ENCODE results near the gene POLG. TPM values are rescaled to one million over a fixed set of nuclear protein-coding genes. Genes with fewer than 3 reads are reported as not detected.

Gene POLG
- total RNA-seq, 2 experiments from 2014 or later: 139 to 140 TPM

DNA sequence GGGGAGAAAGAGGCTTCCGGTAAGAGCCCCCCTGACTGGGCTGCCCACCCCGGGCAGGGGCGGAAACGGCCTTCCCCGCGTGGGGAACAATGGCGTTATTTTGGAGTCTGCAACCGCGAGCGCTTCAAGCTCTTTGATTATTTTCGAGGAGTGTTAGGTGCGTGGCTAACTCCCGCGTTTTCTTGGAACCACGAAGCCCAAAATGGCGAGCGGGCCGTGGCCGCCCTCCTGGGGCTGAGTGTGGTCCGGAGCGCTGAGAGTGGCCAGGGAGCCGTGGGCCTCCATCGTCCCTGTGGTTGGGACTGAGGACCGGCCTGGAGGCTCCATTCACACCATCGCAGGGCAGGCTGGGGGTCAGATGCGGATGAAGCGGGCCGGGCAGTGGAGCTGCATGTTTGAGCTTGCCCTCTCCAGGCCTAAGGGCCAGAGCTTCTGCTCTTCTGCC is 44.6 kb upstream of the POLG start:
- ChIA-PET POLR2A (interaction anchor here (1.0 kb wide), 1 partner anchor 28 kb away, joined by 3 read pairs; no protein-coding TSS in a partner anchor), CTCF (interaction anchor here (1.9 kb wide), 1 partner anchor 20 kb away, joined by 6 read pairs; no protein-coding TSS in a partner anchor)
- H3K4me3 Mint-ChIP-seq: peak overlapping the region; percentile 30
- ATAC-seq (ENCODE audit: poor library complexity): no peak
- Histone ChIP-seq H3K4me3 (ENCODE audit: low read length) (peak overlapping the region; percentile 43), H3K4me1 (ENCODE audit: insufficient read depth, low read length) (peaks cover 19% of the 10 kb centered on the region), H3K36me3 (ENCODE audit: insufficient read depth, low read length) (no peaks in the 10 kb centered on the region), H3K9me3 (ENCODE audit: control insufficient read depth in 1 of 2, insufficient read depth in 1 of 2, low read length in 2 of 2) (peaks cover 0 to 24% of the 10 kb centered on the region in 2 experiments), H3K27ac (ENCODE audit: low read depth in 1 of 2, low read length in 2 of 2) (no peak overlapping the region), H3K27me3 (ENCODE audit: control insufficient read depth in 1 of 2, insufficient read depth in 2 of 2, low read length in 2 of 2) (peaks cover 60 to 67% of the 10 kb centered on the region in 2 experiments)
- H3K27ac Mint-ChIP-seq: no peak overlapping the region
- peaks cover 4% of the 10 kb centered on the region for H3K4me1 Mint-ChIP-seq (ENCODE audit: low read depth)
- DNase-seq: no peak
- H3K36me3 Mint-ChIP-seq (ENCODE audit: low read depth): no peaks in the 10 kb centered on the region
- intact Hi-C loops (cut with DNase I, micrococcal nuclease): no loop called here
- TF ChIP-seq, protein P1, sequence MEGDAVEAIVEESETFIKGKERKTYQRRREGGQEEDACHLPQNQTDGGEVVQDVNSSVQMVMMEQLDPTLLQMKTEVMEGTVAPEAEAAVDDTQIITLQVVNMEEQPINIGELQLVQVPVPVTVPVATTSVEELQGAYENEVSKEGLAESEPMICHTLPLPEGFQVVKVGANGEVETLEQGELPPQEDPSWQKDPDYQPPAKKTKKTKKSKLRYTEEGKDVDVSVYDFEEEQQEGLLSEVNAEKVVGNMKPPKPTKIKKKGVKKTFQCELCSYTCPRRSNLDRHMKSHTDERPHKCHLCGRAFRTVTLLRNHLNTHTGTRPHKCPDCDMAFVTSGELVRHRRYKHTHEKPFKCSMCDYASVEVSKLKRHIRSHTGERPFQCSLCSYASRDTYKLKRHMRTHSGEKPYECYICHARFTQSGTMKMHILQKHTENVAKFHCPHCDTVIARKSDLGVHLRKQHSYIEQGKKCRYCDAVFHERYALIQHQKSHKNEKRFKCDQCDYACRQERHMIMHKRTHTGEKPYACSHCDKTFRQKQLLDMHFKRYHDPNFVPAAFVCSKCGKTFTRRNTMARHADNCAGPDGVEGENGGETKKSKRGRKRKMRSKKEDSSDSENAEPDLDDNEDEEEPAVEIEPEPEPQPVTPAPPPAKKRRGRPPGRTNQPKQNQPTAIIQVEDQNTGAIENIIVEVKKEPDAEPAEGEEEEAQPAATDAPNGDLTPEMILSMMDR (IDR thresholded peaks at IDR 0.05): no peak
- H3K27me3 Mint-ChIP-seq: peaks cover 86% of the 10 kb centered on the region
- no peaks in the 10 kb centered on the region for H3K9me3 Mint-ChIP-seq

DNA sequence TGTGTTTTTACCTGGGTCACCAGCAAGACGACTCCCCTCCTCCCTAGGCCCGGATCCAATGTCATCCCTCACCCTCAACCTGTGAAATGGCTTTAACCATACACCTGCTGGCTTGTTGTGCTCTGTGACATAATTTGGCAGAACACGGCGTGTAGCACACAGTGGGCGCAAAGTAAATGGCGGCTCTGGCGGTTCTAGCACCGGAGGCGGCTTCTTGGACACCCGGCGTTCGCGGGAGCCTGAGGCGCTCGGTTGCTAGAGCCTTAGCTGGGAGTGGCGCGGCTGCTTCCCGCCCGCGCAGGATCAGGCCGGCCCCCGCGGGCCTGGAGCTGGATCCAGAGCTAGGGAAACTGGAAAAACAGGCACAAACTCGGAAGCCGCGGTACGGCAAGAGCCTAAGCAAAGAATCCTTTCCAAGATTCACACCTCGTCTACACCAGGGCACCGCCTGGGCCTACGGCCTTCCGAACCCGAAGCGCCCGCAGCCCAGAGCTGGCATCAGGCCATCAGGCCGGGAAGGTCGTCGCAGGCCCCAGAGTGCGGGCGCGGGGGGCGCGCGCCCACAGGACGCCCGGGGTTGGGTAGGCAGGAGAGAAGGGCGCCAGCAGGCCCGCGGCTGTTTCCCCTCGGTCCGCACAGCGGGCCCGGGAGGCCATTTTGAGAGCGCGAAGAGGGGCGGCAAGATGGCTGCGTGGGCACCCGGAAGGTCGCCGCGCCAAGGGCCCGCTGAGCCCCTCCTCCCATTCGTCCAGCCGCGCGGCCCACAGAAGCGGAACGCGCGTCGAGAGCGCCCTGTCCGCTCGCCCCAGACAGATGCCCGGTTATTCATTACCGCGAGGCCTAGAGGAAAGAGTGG is 43.9 kb upstream of the POLG start:
- H3K27me3 Mint-ChIP-seq: peaks cover 89% of the 10 kb centered on the region
- Histone ChIP-seq H3K27ac (ENCODE audit: low read depth in 1 of 2, low read length in 2 of 2) (no peak overlapping the region), H3K27me3 (ENCODE audit: control insufficient read depth in 1 of 2, insufficient read depth in 2 of 2, low read length in 2 of 2) (peaks cover 60 to 70% of the 10 kb centered on the region in 2 experiments), H3K36me3 (ENCODE audit: insufficient read depth, low read length) (no peaks in the 10 kb centered on the region), H3K9me3 (ENCODE audit: control insufficient read depth in 1 of 2, insufficient read depth in 1 of 2, low read length in 2 of 2) (peaks cover 0 to 24% of the 10 kb centered on the region in 2 experiments), H3K4me3 (ENCODE audit: low read length) (peak overlapping the region; percentile 43), H3K4me1 (ENCODE audit: insufficient read depth, low read length) (peaks cover 19% of the 10 kb centered on the region)
- no peak overlapping the region for H3K27ac Mint-ChIP-seq
- peak in 2 of 14 experiments; percentile 44 to 47 for DNase-seq
- TF ChIP-seq, protein P1 (IDR thresholded peaks at IDR 0.05): no peak
- H3K4me3 Mint-ChIP-seq: peak overlapping the region; percentile 71
- ChIA-PET CTCF (interaction anchor here (1.6 to 1.9 kb wide), 2 partner anchors 20 kb away, joined by 6 to 9 read pairs; no protein-coding TSS in a partner anchor), POLR2A (no interaction called here)
- no peak for ATAC-seq (ENCODE audit: poor library complexity)
- no peaks in the 10 kb centered on the region for H3K9me3 Mint-ChIP-seq
- no peaks in the 10 kb centered on the region for H3K36me3 Mint-ChIP-seq (ENCODE audit: low read depth)
- peaks cover 4% of the 10 kb centered on the region for H3K4me1 Mint-ChIP-seq (ENCODE audit: low read depth)
- intact Hi-C loops (cut with DNase I, micrococcal nuclease): no loop called here

GRCh38 chr15:89377842-89378295 is 43.2 kb upstream of the POLG start:
- Mint-ChIP-seq H3K27me3 (peaks cover 91% of the 10 kb centered on the region), H3K9me3 (no peaks in the 10 kb centered on the region), H3K27ac (no peak overlapping the region), H3K4me3 (peak overlapping the region; percentile 71), H3K4me1 (ENCODE audit: low read depth) (peaks cover 4% of the 10 kb centered on the region), H3K36me3 (ENCODE audit: low read depth) (no peaks in the 10 kb centered on the region)
- Histone ChIP-seq H3K36me3 (ENCODE audit: insufficient read depth, low read length) (no peaks in the 10 kb centered on the region), H3K9me3 (ENCODE audit: control insufficient read depth in 1 of 2, insufficient read depth in 1 of 2, low read length in 2 of 2) (peaks cover 0 to 24% of the 10 kb centered on the region in 2 experiments), H3K27me3 (ENCODE audit: control insufficient read depth in 1 of 2, insufficient read depth in 2 of 2, low read length in 2 of 2) (peaks cover 63 to 77% of the 10 kb centered on the region in 2 experiments), H3K27ac (ENCODE audit: low read depth in 1 of 2, low read length in 2 of 2) (no peak overlapping the region), H3K4me1 (ENCODE audit: insufficient read depth, low read length) (peaks cover 19% of the 10 kb centered on the region), H3K4me3 (ENCODE audit: low read length) (peak overlapping the region; percentile 43)
- TF ChIP-seq, protein P1 (IDR thresholded peaks at IDR 0.05): no peak
- intact Hi-C loops (cut with DNase I, micrococcal nuclease): no loop called here
- DNase-seq (peak in 2 of 14 experiments; percentile 19 to 28), ATAC-seq (ENCODE audit: poor library complexity) (peak; percentile 34)
- POLR2A ChIA-PET: no interaction called here
- CTCF ChIA-PET: interaction anchor here (1.6 kb wide), 1 partner anchor 19 kb away, joined by 9 read pairs; no protein-coding TSS in a partner anchor

All from CD4-positive, alpha-beta T cell (primary cell).